Fibroblast of the aortic adventitia (primary cell): Measurements from ENCODE around the gene ZFP90. TPM values are rescaled to one million over a fixed set of nuclear protein-coding genes. Genes with fewer than 3 reads are reported as not detected.

Experiments used
- DNase-seq: peaks from one replicate; pipeline ENCODE4 v3.0.0-alpha.2; 2010; ENCODE audit warnings: low read depth
- H3K4me3 ChIP-seq: 2 replicates; pipeline ENCODE4 v1.5.1; 2011; ENCODE audit warnings: low read depth, mild to moderate bottlenecking, control low read depth, low read length, moderate library complexity
- CTCF ChIP-seq: IDR thresholded peaks from 2 replicates; pipeline ENCODE4 v1.5.1; 2011; ENCODE audit warnings: mild to moderate bottlenecking, low read length, control low read depth, inconsistent platforms; ENCODE audit not compliant: insufficient read depth
- total RNA-seq: library from RNA; depleted of rRNA; stranded (reverse); fragments of >200 nt; gene quantifications from 2 replicates; pipeline ENCODE4 v1.2.3, GENCODE V29; 2012; ENCODE audit warnings: low replicate concordance

ZFP90 gene
- total RNA-seq, 1 donor = 28.9 TPM

- no peak overlapping the region for H3K4me3 ChIP-seq
- no peak for TF ChIP-seq CTCF
- no peak for DNase-seq
Observed at GRCh38 chr16:68575082-68575481, 36.0 kb downstream of the ZFP90 start.

- TF ChIP-seq CTCF = no peak
- no peak overlapping the region for H3K4me3 ChIP-seq
- DNase-seq = no peak
Observed at GRCh38 chr16:68577352-68577853, 38.3 kb downstream of the ZFP90 start.

- peak; percentile 29 for TF ChIP-seq CTCF
- no peak overlapping the region for H3K4me3 ChIP-seq
- DNase-seq = peak; percentile 10
Observed at GRCh38 chr16:68590201-68590994, 51.3 kb downstream of the ZFP90 start.

- no peak overlapping the region for H3K4me3 ChIP-seq
- no peak for TF ChIP-seq CTCF
- DNase-seq = no peak
Observed at GRCh38 chr16:68592466-68593337, 53.6 kb downstream of the ZFP90 start.

GRCh38 chr16:68596266-68596665 lies 57.2 kb downstream of the ZFP90 start:
- no peak for TF ChIP-seq CTCF

GRCh38 chr16:68599586-68599985 lies 60.5 kb downstream of the ZFP90 start:
- TF ChIP-seq CTCF = no peak
- no peak overlapping the region for H3K4me3 ChIP-seq
- no peak for DNase-seq

More at GRCh38 chr16:68596266-68596665, 57.2 kb downstream of the ZFP90 start:
- DNase-seq = no peak
- no peak overlapping the region for H3K4me3 ChIP-seq
